Small intestine (tissue), 7 donors: ENCODE measurements around the gene MTUS2. TPM values are rescaled to one million over a fixed set of nuclear protein-coding genes. Genes with fewer than 3 reads are reported as not detected.

Source experiments
- DNase-seq, 2 donors: peaks; one replicate each; pipeline versions ENCODE4 v3.0.0 to v3.0.0-alpha.2; 2013
- FAIRE-seq: peaks from 2 replicates; lab custom pipeline; 2012; peaks lifted over from hg19 to GRCh38; lab: Jason Lieb, UNC
- H3K27ac ChIP-seq, 3 donors: one replicate each; pipeline ENCODE4 v1.5.1; 2013; ENCODE audit warnings: low read length in 2 of 3, mild to moderate bottlenecking in 2 of 3, control low read depth in 1 of 3, inconsistent platforms in 1 of 3, low read depth in 1 of 3, moderate library complexity in 1 of 3
- H3K27me3 ChIP-seq, 3 donors: one replicate each; pipeline ENCODE4 v1.6.1; 2013; ENCODE audit warnings: low read length in 3 of 3, inconsistent platforms in 1 of 3; ENCODE audit not compliant: control insufficient read depth in 3 of 3, insufficient read depth in 3 of 3
- H3K36me3 ChIP-seq, 3 donors: one replicate each; pipeline ENCODE4 v1.6.1; 2013; ENCODE audit warnings: low read length in 3 of 3, inconsistent platforms in 1 of 3, low read depth in 1 of 3, mild to moderate bottlenecking in 1 of 3, moderate library complexity in 1 of 3; ENCODE audit not compliant: control insufficient read depth in 3 of 3, insufficient read depth in 2 of 3
- H3K4me1 ChIP-seq, 3 donors: one replicate each; pipeline ENCODE4 v1.6.1; 2013; ENCODE audit warnings: low read length in 2 of 3, inconsistent platforms in 1 of 3, low read depth in 1 of 3, mild to moderate bottlenecking in 1 of 3, moderate library complexity in 1 of 3; ENCODE audit not compliant: control insufficient read depth in 3 of 3, insufficient read depth in 2 of 3
- H3K4me3 ChIP-seq, 3 donors: one replicate each; pipeline ENCODE4 v1.5.1; 2013; ENCODE audit warnings: low read length in 3 of 3, control low read depth in 1 of 3, inconsistent platforms in 1 of 3, low read depth in 1 of 3, mild to moderate bottlenecking in 1 of 3, moderate library complexity in 1 of 3
- H3K9me3 ChIP-seq, 2 donors: one replicate each; pipeline ENCODE4 v1.6.1; 2013; ENCODE audit warnings: low read depth in 1 of 2, low read length in 1 of 2; ENCODE audit not compliant: control insufficient read depth in 2 of 2, insufficient read depth in 1 of 2
- WGBS, 3 donors: extraction: QIAGEN DNeasy Blood & Tissue Kit; methylation state at CpG; one replicate each; pipeline ENCODE4 v1.1.7; 2013; 5-methylcytosine and 5-hydroxymethylcytosine counted together
- polyA plus RNA-seq, 4 donors: library from polyadenylated mRNA; stranded (reverse) in 3 of 4; unstranded in 1 of 4; fragments of 200-250 nt in 3 of 4; fragments of 120-200 nt in 1 of 4; gene quantifications; one replicate each; pipeline versions ENCODE4 v1.2.1 to v1.2.3, GENCODE V29; 2013
- donor health status: healthy with polysubstance abuse.
- donor health status: control.
- donor health status: control.
- donor health status: Bipolar disorder and iron deficiency.
- donor health status: healthy.

MTUS2 gene
- polyA plus RNA-seq, 4 donors, result under 0.01 to 0.53 (median 0.22) TPM

GRCh38 chr13:29438769-29439168, 618.6 kb downstream of the MTUS2 start:
- Histone ChIP-seq H3K27me3 (no peaks in the 10 kb centered on the region), H3K36me3 (no peaks in the 10 kb centered on the region), H3K4me3 (no peak overlapping the region), H3K27ac (no peak overlapping the region), H3K4me1 (no peaks in the 10 kb centered on the region), H3K9me3 (no peaks in the 10 kb centered on the region)
- DNase-seq (no peak), FAIRE-seq (no peak)
- WGBS, 3 donors, result 65 to 72% (median 69%) methylated on average over 8 of the region's 8 CpGs

- no peaks in the 10 kb centered on the region for H3K9me3 ChIP-seq
- H3K27me3 ChIP-seq, result no peaks in the 10 kb centered on the region
- no peak overlapping the region for H3K4me3 ChIP-seq
- no peak overlapping the region for H3K27ac ChIP-seq
- H3K4me1 ChIP-seq, result no peaks in the 10 kb centered on the region
- 57 to 67% (median 63%) methylated on average over 10 of the region's 10 CpGs for WGBS, 3 donors
- FAIRE-seq (no peak), DNase-seq (no peak)
- H3K36me3 ChIP-seq, result no peaks in the 10 kb centered on the region
Observed at GRCh38 chr13:29439601-29440388, 619.7 kb downstream of the MTUS2 start.

GRCh38 chr13:29441306-29441705, 621.2 kb downstream of the MTUS2 start:
- H3K27me3 ChIP-seq, result no peaks in the 10 kb centered on the region
- H3K27ac ChIP-seq, result no peak overlapping the region
- H3K36me3 ChIP-seq, result no peaks in the 10 kb centered on the region
- WGBS, 3 donors, result 70 to 81% (median 79%) methylated on average over 4 to 5 of the region's 5 CpGs
- no peaks in the 10 kb centered on the region for H3K4me1 ChIP-seq
- H3K9me3 ChIP-seq, result no peaks in the 10 kb centered on the region
- H3K4me3 ChIP-seq, result no peak overlapping the region
- FAIRE-seq (no peak), DNase-seq (no peak)

GRCh38 chr13:29446016-29446415, 625.9 kb downstream of the MTUS2 start:
- no peak for FAIRE-seq
- no peak overlapping the region for H3K27ac ChIP-seq
- H3K4me1 ChIP-seq, result no peaks in the 10 kb centered on the region
- no peaks in the 10 kb centered on the region for H3K36me3 ChIP-seq
- WGBS, 3 donors, result 67 to 82% (median 81%) methylated on average over 3 of the region's 3 CpGs
- DNase-seq, result no peak
- H3K4me3 ChIP-seq, result no peak overlapping the region
- H3K27me3 ChIP-seq, result no peaks in the 10 kb centered on the region
- no peaks in the 10 kb centered on the region for H3K9me3 ChIP-seq

- Histone ChIP-seq H3K4me1 (no peaks in the 10 kb centered on the region), H3K9me3 (no peaks in the 10 kb centered on the region), H3K36me3 (no peaks in the 10 kb centered on the region), H3K27me3 (no peaks in the 10 kb centered on the region), H3K27ac (no peak overlapping the region), H3K4me3 (no peak overlapping the region)
- DNase-seq, result no peak
- 82 to 91% (median 87%) methylated on average over 2 of the region's 2 CpGs for WGBS, 3 donors
- no peak for FAIRE-seq
Observed at GRCh38 chr13:29448174-29448573, 628.0 kb downstream of the MTUS2 start.

GRCh38 chr13:29449726-29450125, 629.6 kb downstream of the MTUS2 start:
- Histone ChIP-seq H3K36me3 (no peaks in the 10 kb centered on the region), H3K27me3 (no peaks in the 10 kb centered on the region), H3K4me3 (no peak overlapping the region), H3K9me3 (no peaks in the 10 kb centered on the region), H3K27ac (no peak overlapping the region), H3K4me1 (no peaks in the 10 kb centered on the region)
- DNase-seq, result no peak
- WGBS, 3 donors, result 85 to 93% (median 93%) methylated on average over 7 of the region's 7 CpGs
- FAIRE-seq, result no peak

- whole genome bisulfite sequencing, 3 donors, result 87 to 88% (median 87%) methylated on average over 2 of the region's 2 CpGs
- H3K36me3 ChIP-seq, result no peaks in the 10 kb centered on the region
- H3K27ac ChIP-seq, result no peak overlapping the region
- H3K27me3 ChIP-seq, result no peaks in the 10 kb centered on the region
- no peaks in the 10 kb centered on the region for H3K9me3 ChIP-seq
- H3K4me1 ChIP-seq, result no peaks in the 10 kb centered on the region
- DNase-seq (no peak), FAIRE-seq (no peak)
- H3K4me3 ChIP-seq, result no peak overlapping the region
Observed at GRCh38 chr13:29451976-29452375, 631.8 kb downstream of the MTUS2 start.

- WGBS, 3 donors, result 53 to 83% (median 80%) methylated on average over 4 of the region's 4 CpGs
- Histone ChIP-seq H3K27ac (no peak overlapping the region), H3K9me3 (no peaks in the 10 kb centered on the region), H3K27me3 (no peaks in the 10 kb centered on the region), H3K4me1 (no peaks in the 10 kb centered on the region), H3K4me3 (no peak overlapping the region), H3K36me3 (no peaks in the 10 kb centered on the region)
- FAIRE-seq (no peak), DNase-seq (no peak)
Observed at GRCh38 chr13:29452773-29453616, 632.9 kb downstream of the MTUS2 start.
